ENCODE results near the gene DOCK10.

Gene DOCK10

GRCh38 chr2:224929512-224929911 lies 112.8 kb downstream of the DOCK10 start:
- TF ChIP-seq CTCF (IDR thresholded peaks at IDR 0.05; ENCODE audit: insufficient read depth, low read depth, low read length, missing control alignments): no peak
- H3K4me3 ChIP-seq (ENCODE audit: low read depth, low read length): no peak overlapping the region
- DNase-seq (ENCODE audit: low read depth): no peak

- no peak for TF ChIP-seq CTCF (IDR thresholded peaks at IDR 0.05; ENCODE audit: insufficient read depth, low read depth, low read length, missing control alignments)
- no peak overlapping the region for H3K4me3 ChIP-seq (ENCODE audit: low read depth, low read length)
- no peak for DNase-seq (ENCODE audit: low read depth)
These were observed 114.6 kb downstream of the DOCK10 start for GRCh38 chr2:224927646-224928173.

GRCh38 chr2:224927011-224927410 lies 115.3 kb downstream of the DOCK10 start:
- TF ChIP-seq CTCF (IDR thresholded peaks at IDR 0.05; ENCODE audit: insufficient read depth, low read depth, low read length, missing control alignments): no peak
- H3K4me3 ChIP-seq (ENCODE audit: low read depth, low read length): no peak overlapping the region
- no peak for DNase-seq (ENCODE audit: low read depth)

- no peak for TF ChIP-seq CTCF (IDR thresholded peaks at IDR 0.05; ENCODE audit: insufficient read depth, low read depth, low read length, missing control alignments)
- H3K4me3 ChIP-seq (ENCODE audit: low read depth, low read length): no peak overlapping the region
- no peak for DNase-seq (ENCODE audit: low read depth)
These were observed 116.5 kb downstream of the DOCK10 start for GRCh38 chr2:224925810-224926100.

GRCh38 chr2:224925061-224925809 lies 117.0 kb downstream of the DOCK10 start:
- no peak for TF ChIP-seq CTCF (IDR thresholded peaks at IDR 0.05; ENCODE audit: insufficient read depth, low read depth, low read length, missing control alignments)
- H3K4me3 ChIP-seq (ENCODE audit: low read depth, low read length): no peak overlapping the region
- no peak for DNase-seq (ENCODE audit: low read depth)

GRCh38 chr2:224924631-224925030 lies 117.6 kb downstream of the DOCK10 start:
- TF ChIP-seq CTCF (IDR thresholded peaks at IDR 0.05; ENCODE audit: insufficient read depth, low read depth, low read length, missing control alignments): no peak

More at GRCh38 chr2:224924631-224925030, 117.6 kb downstream of the DOCK10 start:
- H3K4me3 ChIP-seq (ENCODE audit: low read depth, low read length): no peak overlapping the region
- no peak for DNase-seq (ENCODE audit: low read depth)
